HepG2 (cell line): ENCODE measurements around the gene HNRNPR. TPM values are rescaled to one million over a fixed set of nuclear protein-coding genes. Genes with fewer than 3 reads are reported as not detected.
A peak's percentile ranks its signal among the peaks of the same experiment; 100 is the strongest.

Experiments
- NR2F6 ChIP-seq, 2 experiments: IDR thresholded peaks; 2 replicates each; pipeline ENCODE4 v1.6.1; 2016; ENCODE audit warnings: antibody characterized with exemption in 1 of 2, mild to moderate bottlenecking in 1 of 2
- ZBTB7B ChIP-seq: sonication (generic); formaldehyde crosslinking; IDR thresholded peaks from 2 replicates; pipeline ENCODE4 v1.4.0; 2020; ENCODE audit warnings: missing genetic modification reagents
- ZFP1 ChIP-seq: IDR thresholded peaks from 2 replicates; pipeline ENCODE4 v1.6.1; 2016
- ZFYVE20 ChIP-seq: sonication (generic); formaldehyde crosslinking; IDR thresholded peaks from 2 replicates; pipeline ENCODE4 v1.8.0; 2023; ENCODE audit warnings: low read depth, mild to moderate bottlenecking, moderate library complexity, missing genetic modification reagents, borderline replicate concordance
- ZMYM2 ChIP-seq: sonication (generic); formaldehyde crosslinking; IDR thresholded peaks from 2 replicates; pipeline ENCODE4 v1.8.0; 2022; ENCODE audit warnings: mild to moderate bottlenecking, missing genetic modification reagents
- ZNF556 ChIP-seq: sonication (generic); formaldehyde crosslinking; IDR thresholded peaks from 2 replicates; pipeline ENCODE4 v1.4.0; 2020; ENCODE audit warnings: mild to moderate bottlenecking, missing genetic modification reagents, borderline replicate concordance
- ZNF83 ChIP-seq: sonication (generic); formaldehyde crosslinking; IDR thresholded peaks from 2 replicates; pipeline ENCODE4 v1.4.0; 2020; ENCODE audit warnings: missing genetic modification reagents, mild to moderate bottlenecking, borderline replicate concordance
- ZSCAN25 ChIP-seq: sonication (generic); formaldehyde crosslinking; IDR thresholded peaks from 2 replicates; pipeline ENCODE4 v1.8.0; 2022; ENCODE audit warnings: mild to moderate bottlenecking, missing genetic modification reagents
- polyA plus RNA-seq, 8 experiments: library from polyadenylated mRNA; depleted of rRNA in 3 of 8; stranded (reverse) in 7 of 8; unstranded in 1 of 8; fragments of >200 nt; fragmentation: Illumina TruSeq in 4 of 8; extraction: Trizol in 4 of 8; gene quantifications; 2 replicates each; pipeline versions ENCODE4 v1.2.1 to v1.2.3, GENCODE V29; 2011 to 2016; ENCODE audit warnings: low read depth in 4 of 8, missing spikeins in 1 of 8, mixed read lengths in 1 of 8; ENCODE audit not compliant: insufficient read depth in 1 of 8
- total RNA-seq, 5 experiments: library from RNA; depleted of rRNA; stranded (reverse); fragments of >200 nt; fragmentation: Illumina TruSeq; extraction: Trizol; gene quantifications; 2 replicates each; pipeline ENCODE4 v1.2.3, GENCODE V29; 2016; ENCODE audit warnings: low read depth in 1 of 5
- TF ChIP-seq, protein P1 (sequence below): sonication (generic); formaldehyde crosslinking; conservative IDR thresholded peaks from 2 replicates; pipeline ENCODE4 v1.5.0; 2020; ENCODE audit warnings: missing genetic modification reagents
- TF ChIP-seq, protein P2 (sequence below), 2 experiments: sonication (generic) in 1 of 2; formaldehyde crosslinking in 1 of 2; IDR thresholded peaks; 2 replicates each; pipeline versions ENCODE4 v1.6.1 to v1.9.0; 2014 to 2022; ENCODE audit warnings: antibody characterized with exemption in 1 of 2, borderline replicate concordance in 1 of 2, inconsistent platforms in 1 of 2, low read depth in 1 of 2, missing genetic modification reagents in 1 of 2
- TF ChIP-seq, protein P3 (sequence below): sonication (generic); formaldehyde crosslinking; IDR thresholded peaks from 2 replicates; pipeline ENCODE4 v1.4.0; 2020; ENCODE audit warnings: missing genetic modification reagents, borderline replicate concordance
- TF ChIP-seq, protein P4 (sequence below): sonication (generic); formaldehyde crosslinking; IDR thresholded peaks from 2 replicates; pipeline ENCODE4 v1.4.0; 2020; ENCODE audit warnings: missing genetic modification reagents

The HNRNPR gene
- total and polyA plus RNA-seq, 2 of the 13 experiments (the other 11 are each of a cell fraction or from before 2014, with no cell fraction given): 133 to 216 TPM

DNA sequence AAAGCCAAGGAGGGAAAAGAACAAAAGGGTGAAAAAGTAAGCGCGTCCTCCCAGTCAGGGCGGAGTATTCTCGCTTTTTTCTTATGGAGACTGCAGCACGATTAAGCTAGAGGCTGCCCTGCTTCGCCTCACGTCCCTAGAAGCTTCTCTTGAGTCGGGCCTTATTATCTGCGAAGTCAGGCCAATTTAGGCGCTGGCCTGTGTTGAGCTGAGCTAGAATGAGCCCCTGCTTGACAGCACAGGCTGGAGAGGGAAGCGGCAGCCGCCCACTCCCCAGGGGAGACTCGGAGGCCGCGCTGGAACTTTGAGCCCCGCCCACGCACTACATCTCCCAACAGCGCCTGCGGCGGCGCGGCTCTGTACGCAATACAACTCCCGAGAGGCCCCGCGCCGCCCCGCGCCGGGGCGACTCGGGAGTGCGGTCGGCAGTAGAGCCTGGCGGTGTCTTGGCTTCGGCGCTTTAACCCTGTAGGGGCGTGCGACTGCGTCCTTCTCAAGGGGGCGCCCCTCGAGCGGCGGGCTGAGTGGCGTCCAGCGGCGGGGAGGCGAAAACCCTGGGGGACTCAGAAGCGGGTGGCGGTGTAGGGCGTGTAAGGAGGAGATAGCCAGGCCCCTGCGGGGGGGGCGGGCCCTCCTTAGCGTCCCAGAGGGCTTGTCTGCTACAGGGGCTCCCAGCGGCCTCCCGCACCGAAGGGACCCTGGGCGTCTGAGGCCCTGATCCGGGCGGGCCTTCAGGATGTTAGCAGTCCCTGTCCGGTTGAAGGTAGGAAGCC is 24.7 kb upstream of the HNRNPR start (continued):
- peak; percentile 88 for TF ChIP-seq ZNF556 (CRISPR knock-in tag)
- no peak for TF ChIP-seq NR2F6 (IDR thresholded peaks at IDR 0.05)
- peak; percentile 12; the same call in 1 of the 2 replicates for TF ChIP-seq NR2F6 (CRISPR knock-in tag; IDR thresholded peaks at IDR 0.05)
- TF ChIP-seq, protein P1, sequence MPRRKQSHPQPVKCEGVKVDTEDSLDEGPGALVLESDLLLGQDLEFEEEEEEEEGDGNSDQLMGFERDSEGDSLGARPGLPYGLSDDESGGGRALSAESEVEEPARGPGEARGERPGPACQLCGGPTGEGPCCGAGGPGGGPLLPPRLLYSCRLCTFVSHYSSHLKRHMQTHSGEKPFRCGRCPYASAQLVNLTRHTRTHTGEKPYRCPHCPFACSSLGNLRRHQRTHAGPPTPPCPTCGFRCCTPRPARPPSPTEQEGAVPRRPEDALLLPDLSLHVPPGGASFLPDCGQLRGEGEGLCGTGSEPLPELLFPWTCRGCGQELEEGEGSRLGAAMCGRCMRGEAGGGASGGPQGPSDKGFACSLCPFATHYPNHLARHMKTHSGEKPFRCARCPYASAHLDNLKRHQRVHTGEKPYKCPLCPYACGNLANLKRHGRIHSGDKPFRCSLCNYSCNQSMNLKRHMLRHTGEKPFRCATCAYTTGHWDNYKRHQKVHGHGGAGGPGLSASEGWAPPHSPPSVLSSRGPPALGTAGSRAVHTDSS: no peak
- no peak; the same call in 1 of the 2 replicates for TF ChIP-seq ZMYM2
- TF ChIP-seq ZFP1 (CRISPR knock-in tag): no peak
- no peak for TF ChIP-seq ZNF83 (CRISPR knock-in tag)
- peak; percentile 63; the same call in 1 of the 2 replicates for TF ChIP-seq ZSCAN25 (CRISPR knock-in tag)
- TF ChIP-seq, protein P2, sequence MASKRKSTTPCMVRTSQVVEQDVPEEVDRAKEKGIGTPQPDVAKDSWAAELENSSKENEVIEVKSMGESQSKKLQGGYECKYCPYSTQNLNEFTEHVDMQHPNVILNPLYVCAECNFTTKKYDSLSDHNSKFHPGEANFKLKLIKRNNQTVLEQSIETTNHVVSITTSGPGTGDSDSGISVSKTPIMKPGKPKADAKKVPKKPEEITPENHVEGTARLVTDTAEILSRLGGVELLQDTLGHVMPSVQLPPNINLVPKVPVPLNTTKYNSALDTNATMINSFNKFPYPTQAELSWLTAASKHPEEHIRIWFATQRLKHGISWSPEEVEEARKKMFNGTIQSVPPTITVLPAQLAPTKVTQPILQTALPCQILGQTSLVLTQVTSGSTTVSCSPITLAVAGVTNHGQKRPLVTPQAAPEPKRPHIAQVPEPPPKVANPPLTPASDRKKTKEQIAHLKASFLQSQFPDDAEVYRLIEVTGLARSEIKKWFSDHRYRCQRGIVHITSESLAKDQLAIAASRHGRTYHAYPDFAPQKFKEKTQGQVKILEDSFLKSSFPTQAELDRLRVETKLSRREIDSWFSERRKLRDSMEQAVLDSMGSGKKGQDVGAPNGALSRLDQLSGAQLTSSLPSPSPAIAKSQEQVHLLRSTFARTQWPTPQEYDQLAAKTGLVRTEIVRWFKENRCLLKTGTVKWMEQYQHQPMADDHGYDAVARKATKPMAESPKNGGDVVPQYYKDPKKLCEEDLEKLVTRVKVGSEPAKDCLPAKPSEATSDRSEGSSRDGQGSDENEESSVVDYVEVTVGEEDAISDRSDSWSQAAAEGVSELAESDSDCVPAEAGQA (IDR thresholded peaks at IDR 0.05; ENCODE audit: low read depth): peak; percentile 22; the same call in 1 of the 2 replicates
- TF ChIP-seq, protein P2 (CRISPR knock-in tag; IDR thresholded peaks at IDR 0.05; ENCODE audit: borderline replicate concordance): no peak; the same call in 1 of the 2 replicates
- TF ChIP-seq ZBTB7B (CRISPR knock-in tag): peak; percentile 81; the same call in 1 of the 2 replicates
- TF ChIP-seq, protein P3, sequence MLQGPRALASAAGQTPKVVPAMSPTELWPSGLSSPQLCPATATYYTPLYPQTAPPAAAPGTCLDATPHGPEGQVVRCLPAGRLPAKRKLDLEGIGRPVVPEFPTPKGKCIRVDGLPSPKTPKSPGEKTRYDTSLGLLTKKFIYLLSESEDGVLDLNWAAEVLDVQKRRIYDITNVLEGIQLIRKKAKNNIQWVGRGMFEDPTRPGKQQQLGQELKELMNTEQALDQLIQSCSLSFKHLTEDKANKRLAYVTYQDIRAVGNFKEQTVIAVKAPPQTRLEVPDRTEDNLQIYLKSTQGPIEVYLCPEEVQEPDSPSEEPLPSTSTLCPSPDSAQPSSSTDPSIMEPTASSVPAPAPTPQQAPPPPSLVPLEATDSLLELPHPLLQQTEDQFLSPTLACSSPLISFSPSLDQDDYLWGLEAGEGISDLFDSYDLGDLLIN (CRISPR knock-in tag): no peak
- no peak for TF ChIP-seq ZFYVE20
- TF ChIP-seq, protein P4, sequence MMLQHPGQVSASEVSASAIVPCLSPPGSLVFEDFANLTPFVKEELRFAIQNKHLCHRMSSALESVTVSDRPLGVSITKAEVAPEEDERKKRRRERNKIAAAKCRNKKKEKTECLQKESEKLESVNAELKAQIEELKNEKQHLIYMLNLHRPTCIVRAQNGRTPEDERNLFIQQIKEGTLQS: 0 out of 2 replicates have a peak, but pooled peaks have one; percentile 21
